Measurements from ENCODE around the gene C2orf80.
"Not testable (repeated sequence)": the region's sequence is repeated elsewhere in the genome, so short reads cannot be mapped to it uniquely, and the experiment has no call there.

The C2orf80 gene

GRCh38 chr2:208139447-208139846 is 50.4 kb downstream of the C2orf80 start:
- DNase-seq (ENCODE audit: low read depth): no peak

DNA sequence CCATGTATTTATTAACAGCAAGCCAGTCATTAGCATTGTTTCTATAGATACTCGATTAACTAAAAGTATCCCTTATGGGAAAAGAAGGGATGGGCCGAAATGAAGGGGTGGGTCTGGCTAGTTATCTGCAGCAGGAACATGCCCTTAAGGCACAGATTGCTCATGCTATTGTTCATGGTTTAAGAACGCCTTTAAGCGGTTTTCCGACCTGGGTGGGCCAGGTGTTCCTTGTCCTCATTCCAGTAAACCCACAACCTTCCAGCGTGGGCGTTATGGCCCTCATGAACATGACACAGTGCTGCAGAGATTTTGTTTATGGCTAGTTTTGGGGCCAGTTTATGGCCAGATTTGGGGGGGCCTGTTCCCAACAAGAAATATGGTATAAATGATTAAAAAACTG is 51.5 kb downstream of the C2orf80 start:
- H3K4me3 ChIP-seq (ENCODE audit: low read depth, low read length); DNase-seq (ENCODE audit: low read depth); in situ Hi-C loops (cut with HindIII; ENCODE audit: low sequenced_read_pairs): not testable (repeated sequence)

More at GRCh38 chr2:208139447-208139846, 50.4 kb downstream of the C2orf80 start:
- in situ Hi-C loops (cut with HindIII; ENCODE audit: low sequenced_read_pairs): no loop called here
- no peak overlapping the region for H3K4me3 ChIP-seq (ENCODE audit: low read depth, low read length)
- TF ChIP-seq, protein P1, sequence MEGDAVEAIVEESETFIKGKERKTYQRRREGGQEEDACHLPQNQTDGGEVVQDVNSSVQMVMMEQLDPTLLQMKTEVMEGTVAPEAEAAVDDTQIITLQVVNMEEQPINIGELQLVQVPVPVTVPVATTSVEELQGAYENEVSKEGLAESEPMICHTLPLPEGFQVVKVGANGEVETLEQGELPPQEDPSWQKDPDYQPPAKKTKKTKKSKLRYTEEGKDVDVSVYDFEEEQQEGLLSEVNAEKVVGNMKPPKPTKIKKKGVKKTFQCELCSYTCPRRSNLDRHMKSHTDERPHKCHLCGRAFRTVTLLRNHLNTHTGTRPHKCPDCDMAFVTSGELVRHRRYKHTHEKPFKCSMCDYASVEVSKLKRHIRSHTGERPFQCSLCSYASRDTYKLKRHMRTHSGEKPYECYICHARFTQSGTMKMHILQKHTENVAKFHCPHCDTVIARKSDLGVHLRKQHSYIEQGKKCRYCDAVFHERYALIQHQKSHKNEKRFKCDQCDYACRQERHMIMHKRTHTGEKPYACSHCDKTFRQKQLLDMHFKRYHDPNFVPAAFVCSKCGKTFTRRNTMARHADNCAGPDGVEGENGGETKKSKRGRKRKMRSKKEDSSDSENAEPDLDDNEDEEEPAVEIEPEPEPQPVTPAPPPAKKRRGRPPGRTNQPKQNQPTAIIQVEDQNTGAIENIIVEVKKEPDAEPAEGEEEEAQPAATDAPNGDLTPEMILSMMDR (IDR thresholded peaks at IDR 0.05; ENCODE audit: low read depth, low read length, missing control alignments): no peak

- no peak overlapping the region for H3K4me3 ChIP-seq (ENCODE audit: low read depth, low read length)
- in situ Hi-C loops (cut with HindIII; ENCODE audit: low sequenced_read_pairs): no loop called here
- TF ChIP-seq, protein P1 (IDR thresholded peaks at IDR 0.05; ENCODE audit: low read depth, low read length, missing control alignments): no peak
- no peak for DNase-seq (ENCODE audit: low read depth)
Observed at GRCh38 chr2:208136716-208137094, 53.1 kb downstream of the C2orf80 start.

DNA sequence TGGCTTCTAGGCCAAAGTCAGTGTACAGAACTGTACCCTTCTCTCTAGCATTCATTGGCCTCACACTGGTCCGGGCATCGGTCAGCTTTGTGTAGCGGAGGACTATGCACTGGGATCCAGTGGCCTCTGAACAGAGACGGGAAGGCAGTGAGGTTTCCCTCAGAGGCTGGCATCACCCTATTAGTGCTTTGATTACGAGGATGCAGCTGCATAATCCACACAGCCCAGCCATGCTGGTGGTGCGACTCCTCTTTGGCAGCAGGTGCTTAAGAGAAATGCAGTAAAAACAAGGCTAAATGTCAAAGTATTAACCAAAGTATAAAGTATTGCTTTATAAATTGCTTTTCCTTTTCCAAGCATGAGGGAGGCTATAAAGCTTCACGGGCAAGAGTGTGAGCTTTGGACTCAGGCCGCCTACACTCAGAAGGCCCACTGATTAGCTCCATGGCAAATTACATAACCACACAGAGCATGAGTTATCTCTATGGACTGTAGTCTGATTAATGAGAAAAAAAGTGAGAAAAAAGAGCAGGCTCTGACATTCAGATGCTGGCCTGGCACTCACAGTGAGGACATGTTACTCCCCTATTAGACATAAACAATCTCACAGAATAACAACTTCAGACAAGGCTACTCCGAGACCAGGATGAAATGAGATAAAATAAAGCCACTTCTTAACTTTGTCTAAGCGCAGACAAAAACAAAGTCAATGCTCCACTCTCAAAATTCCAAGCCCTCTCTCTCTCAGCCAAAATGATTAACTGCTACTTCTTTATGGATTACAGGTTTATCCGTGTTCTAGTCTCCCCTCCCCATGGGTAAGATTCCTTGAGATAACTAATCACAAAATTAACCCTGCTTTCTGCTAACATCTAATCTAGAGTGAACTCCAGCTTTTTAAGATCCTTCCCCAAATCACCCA is 53.8 kb downstream of the C2orf80 start:
- no peak for DNase-seq (ENCODE audit: low read depth)
- in situ Hi-C loops (cut with HindIII; ENCODE audit: low sequenced_read_pairs): no loop called here
- H3K4me3 ChIP-seq (ENCODE audit: low read depth, low read length): no peak overlapping the region
- TF ChIP-seq, protein P1 (IDR thresholded peaks at IDR 0.05; ENCODE audit: low read depth, low read length, missing control alignments): no peak

- DNase-seq (ENCODE audit: low read depth): no peak
- in situ Hi-C loops (cut with HindIII; ENCODE audit: low sequenced_read_pairs): no loop called here
- H3K4me3 ChIP-seq (ENCODE audit: low read depth, low read length): no peak overlapping the region
- TF ChIP-seq, protein P1 (IDR thresholded peaks at IDR 0.05; ENCODE audit: low read depth, low read length, missing control alignments): no peak
Observed at GRCh38 chr2:208134928-208135586, 54.8 kb downstream of the C2orf80 start.

GRCh38 chr2:208130712-208131110 is 59.1 kb downstream of the C2orf80 start:
- no peak overlapping the region for H3K4me3 ChIP-seq (ENCODE audit: low read depth, low read length)
- in situ Hi-C loops (cut with HindIII; ENCODE audit: low sequenced_read_pairs): no loop called here
- no peak for DNase-seq (ENCODE audit: low read depth)
- TF ChIP-seq, protein P1 (IDR thresholded peaks at IDR 0.05; ENCODE audit: low read depth, low read length, missing control alignments): no peak

Data from astrocyte of the cerebellum (primary cell).